Osteoblast (primary cell): ENCODE results near the gene SH3BP5L. TPM values are rescaled to one million over a fixed set of nuclear protein-coding genes. Genes with fewer than 3 reads are reported as not detected.

Experiments
- DNase-seq: peaks from one replicate; pipeline ENCODE4 v3.0.0; 2011; ENCODE audit warnings: low spot score, mixed read lengths; ENCODE audit not compliant: insufficient read length; ENCODE audit errors: missing footprints
- H2AFZ ChIP-seq: 2 replicates; pipeline ENCODE4 v1.6.0; 2011; ENCODE audit warnings: mild to moderate bottlenecking, low read length
- H3K27ac ChIP-seq: 2 replicates; pipeline ENCODE4 v1.5.1; 2011; ENCODE audit warnings: mild to moderate bottlenecking, low read depth, low read length, moderate library complexity
- H3K27me3 ChIP-seq: 2 replicates; pipeline ENCODE4 v1.6.0; 2012; ENCODE audit warnings: mild to moderate bottlenecking, control low read depth, inconsistent platforms, low read length, moderate library complexity; ENCODE audit not compliant: insufficient read depth
- H3K36me3 ChIP-seq: 2 replicates; pipeline ENCODE4 v1.5.1; 2011; ENCODE audit warnings: mild to moderate bottlenecking, low read length, control low read depth, moderate library complexity; ENCODE audit not compliant: insufficient read depth
- H3K4me1 ChIP-seq: 2 replicates; pipeline ENCODE4 v1.5.1; 2011; ENCODE audit warnings: mild to moderate bottlenecking, low read length, control low read depth, moderate library complexity; ENCODE audit not compliant: insufficient read depth
- H3K4me2 ChIP-seq: 2 replicates; pipeline ENCODE4 v1.6.0; 2011; ENCODE audit warnings: mild to moderate bottlenecking, low read length; ENCODE audit not compliant: insufficient read depth
- H3K4me3 ChIP-seq: fragments of 200-600 bp; sonication (generic); 3 replicates; pipeline ENCODE4 v1.5.1; 2012; ENCODE audit warnings: mild to moderate bottlenecking, low read length, inconsistent platforms; ENCODE audit not compliant: insufficient read depth
- H3K79me2 ChIP-seq: 2 replicates; pipeline ENCODE4 v1.6.0; 2012; ENCODE audit warnings: mild to moderate bottlenecking, low read length, control low read depth, inconsistent platforms; ENCODE audit not compliant: insufficient read depth
- H3K9me3 ChIP-seq: 2 replicates; pipeline ENCODE4 v1.5.1; 2011; ENCODE audit warnings: low read depth, low read length, control low read depth
- H4K20me1 ChIP-seq: 2 replicates; pipeline ENCODE4 v1.6.0; 2012; ENCODE audit warnings: mild to moderate bottlenecking, low read length, control low read depth; ENCODE audit not compliant: insufficient read depth
- CTCF ChIP-seq: IDR thresholded peaks from 2 replicates; pipeline ENCODE4 v1.5.1; 2011; ENCODE audit warnings: mild to moderate bottlenecking, low read depth, low read length, moderate library complexity; ENCODE audit errors: extremely low read depth
- total RNA-seq: library from RNA; depleted of rRNA; stranded (reverse); fragments of >200 nt; gene quantifications from 2 replicates; pipeline ENCODE4 v1.2.3, GENCODE V29; 2012

Gene SH3BP5L
- total RNA-seq, 1 donor = 25.3 TPM

- H3K36me3 ChIP-seq = peaks cover 28% of the 10 kb centered on the region
- peak; percentile 68 for DNase-seq
- H3K27me3 ChIP-seq = no peaks in the 10 kb centered on the region
- peaks cover 12% of the 10 kb centered on the region for H3K4me1 ChIP-seq
- H4K20me1 ChIP-seq = peaks cover 19% of the 10 kb centered on the region
- no peak overlapping the region for H3K27ac ChIP-seq
- H2AFZ ChIP-seq = no peak overlapping the region
- no peak overlapping the region for H3K4me3 ChIP-seq
- TF ChIP-seq CTCF = no peak
- H3K79me2 ChIP-seq = no peaks in the 10 kb centered on the region
- no peaks in the 10 kb centered on the region for H3K9me3 ChIP-seq
- H3K4me2 ChIP-seq = no peak overlapping the region
Observed at GRCh38 chr1:248810000-248810726, 15.6 kb downstream of the SH3BP5L start.

- no peak overlapping the region for H3K27ac ChIP-seq
- H3K4me1 ChIP-seq = peaks cover 12% of the 10 kb centered on the region
- no peak for TF ChIP-seq CTCF
- H3K9me3 ChIP-seq = no peaks in the 10 kb centered on the region
- H3K36me3 ChIP-seq = peaks cover 15% of the 10 kb centered on the region
- DNase-seq = no peak
- peaks cover 19% of the 10 kb centered on the region for H4K20me1 ChIP-seq
- H3K4me2 ChIP-seq = no peak overlapping the region
- no peaks in the 10 kb centered on the region for H3K79me2 ChIP-seq
- H2AFZ ChIP-seq = no peak overlapping the region
- no peak overlapping the region for H3K4me3 ChIP-seq
- no peaks in the 10 kb centered on the region for H3K27me3 ChIP-seq
Observed at GRCh38 chr1:248808876-248809275, 16.8 kb downstream of the SH3BP5L start.

GRCh38 chr1:248807067-248807737, 18.5 kb downstream of the SH3BP5L start:
- H3K79me2 ChIP-seq = no peaks in the 10 kb centered on the region
- no peak overlapping the region for H3K27ac ChIP-seq
- H4K20me1 ChIP-seq = peaks cover 19% of the 10 kb centered on the region
- no peak overlapping the region for H3K4me2 ChIP-seq
- no peak overlapping the region for H2AFZ ChIP-seq
- no peaks in the 10 kb centered on the region for H3K9me3 ChIP-seq
- peaks cover under 1% of the 10 kb centered on the region for H3K36me3 ChIP-seq
- H3K4me3 ChIP-seq = no peak overlapping the region
- peak; percentile 76 for TF ChIP-seq CTCF
- no peaks in the 10 kb centered on the region for H3K27me3 ChIP-seq
- H3K4me1 ChIP-seq = peaks cover 12% of the 10 kb centered on the region
- peak; percentile 90 for DNase-seq

- H3K79me2 ChIP-seq = no peaks in the 10 kb centered on the region
- no peak overlapping the region for H3K4me2 ChIP-seq
- peaks cover 7% of the 10 kb centered on the region for H3K4me1 ChIP-seq
- no peaks in the 10 kb centered on the region for H3K9me3 ChIP-seq
- no peak overlapping the region for H3K4me3 ChIP-seq
- no peak overlapping the region for H3K27ac ChIP-seq
- DNase-seq = no peak
- peaks cover 12% of the 10 kb centered on the region for H4K20me1 ChIP-seq
- no peaks in the 10 kb centered on the region for H3K27me3 ChIP-seq
- H2AFZ ChIP-seq = no peak overlapping the region
- H3K36me3 ChIP-seq = no peaks in the 10 kb centered on the region
- TF ChIP-seq CTCF = no peak
Observed at GRCh38 chr1:248805876-248806275, 19.8 kb downstream of the SH3BP5L start.
